SK-N-SH treated with all-trans-retinoic acid at 6 μM for 48 hours (cell line): ENCODE measurements around the gene TMEM135.

Experiments
- ATAC-seq: fragments of 200-7000 bp; cut with Tn5 transposase; 3 replicates; pipeline ENCODE4 v1.9.1; 2020; ENCODE audit warnings: mild to moderate bottlenecking, moderate library complexity
- ARNTL ChIP-seq: fragments of 450-650 bp; formaldehyde crosslinking; IDR thresholded peaks from 2 replicates; pipeline ENCODE4 v1.5.0; 2020; ENCODE audit warnings: low read depth, mild to moderate bottlenecking, moderate library complexity, borderline replicate concordance
- BACH2 ChIP-seq: fragments of 250-450 bp; sonication (Bioruptor Pico); IDR thresholded peaks from 2 replicates; pipeline ENCODE4 v1.9.0; 2021; ENCODE audit warnings: mild to moderate bottlenecking, borderline replicate concordance
- CREB5 ChIP-seq: fragments of 250-450 bp; sonication (Bioruptor Pico); IDR thresholded peaks from 2 replicates; pipeline ENCODE4 v1.5.1; 2020; ENCODE audit warnings: low read depth, mild to moderate bottlenecking, moderate library complexity
- CSDC2 ChIP-seq: fragments of 250-450 bp; sonication (Bioruptor Pico); IDR thresholded peaks from 2 replicates; pipeline ENCODE4 v1.5.0; 2020; ENCODE audit warnings: mild to moderate bottlenecking, moderate library complexity
- CSRNP3 ChIP-seq: fragments of 250-450 bp; sonication (Bioruptor Pico); IDR thresholded peaks from 2 replicates; pipeline ENCODE4 v1.5.1; 2021; ENCODE audit warnings: mild to moderate bottlenecking, moderate library complexity
- ESRRG ChIP-seq: fragments of 250-450 bp; sonication (Bioruptor Pico); IDR thresholded peaks from 2 replicates; pipeline ENCODE4 v1.6.1; 2021; ENCODE audit warnings: mild to moderate bottlenecking
- GLIS3 ChIP-seq: fragments of 250-450 bp; sonication (Bioruptor Pico); IDR thresholded peaks from 2 replicates; pipeline ENCODE4 v1.5.0; 2020; ENCODE audit warnings: mild to moderate bottlenecking, moderate library complexity
- ISL1 ChIP-seq: fragments of 250-450 bp; sonication (Bioruptor Pico); IDR thresholded peaks from 2 replicates; pipeline ENCODE4 v2.1.2; 2022; ENCODE audit warnings: mild to moderate bottlenecking, moderate library complexity
- OSR1 ChIP-seq: fragments of 250-450 bp; sonication (Bioruptor Pico); IDR thresholded peaks from 2 replicates; pipeline ENCODE4 v1.8.0; 2022; ENCODE audit warnings: moderate library complexity, mild to moderate bottlenecking, inconsistent platforms
- POU6F1 ChIP-seq: fragments of 250-450 bp; sonication (Bioruptor Pico); IDR thresholded peaks from 2 replicates; pipeline ENCODE4 v1.8.0; 2021; ENCODE audit warnings: low read depth, mild to moderate bottlenecking, moderate library complexity, borderline replicate concordance
- PPARA ChIP-seq: fragments of 250-450 bp; sonication (Bioruptor Pico); IDR thresholded peaks from 2 replicates; pipeline ENCODE4 v1.5.0; 2020; ENCODE audit warnings: mild to moderate bottlenecking, borderline replicate concordance
- RARB ChIP-seq: fragments of 250-450 bp; sonication (Bioruptor Pico); IDR thresholded peaks from 2 replicates; pipeline ENCODE4 v1.8.0; 2021; ENCODE audit warnings: mild to moderate bottlenecking, moderate library complexity
- SNAI2 ChIP-seq: fragments of 250-450 bp; sonication (Bioruptor Pico); IDR thresholded peaks from 2 replicates; pipeline ENCODE4 v1.5.0; 2020; ENCODE audit warnings: mild to moderate bottlenecking, moderate library complexity
- TOX ChIP-seq: fragments of 250-450 bp; sonication (Bioruptor Pico); IDR thresholded peaks from 2 replicates; pipeline ENCODE4 v1.8.0; 2021; ENCODE audit warnings: mild to moderate bottlenecking, moderate library complexity, borderline replicate concordance
- TSHZ2 ChIP-seq: fragments of 250-450 bp; sonication (Bioruptor Pico); IDR thresholded peaks from 2 replicates; pipeline ENCODE4 v1.5.0; 2020; ENCODE audit warnings: mild to moderate bottlenecking, moderate library complexity
- ZC3H10 ChIP-seq: fragments of 250-450 bp; sonication (Bioruptor Pico); IDR thresholded peaks from 2 replicates; pipeline ENCODE4 v1.5.1; 2021; ENCODE audit warnings: mild to moderate bottlenecking, moderate library complexity
- ZFP3 ChIP-seq: fragments of 250-450 bp; sonication (Bioruptor Pico); IDR thresholded peaks from 2 replicates; pipeline ENCODE4 v1.5.0; 2020; ENCODE audit warnings: mild to moderate bottlenecking, moderate library complexity
- ZFP30 ChIP-seq: fragments of 450-650 bp; formaldehyde crosslinking; IDR thresholded peaks from 2 replicates; pipeline ENCODE4 v1.5.0; 2022; ENCODE audit warnings: mild to moderate bottlenecking, moderate library complexity
- ZNF565 ChIP-seq: fragments of 450-650 bp; formaldehyde crosslinking; conservative IDR thresholded peaks from 2 replicates; pipeline ENCODE4 v1.5.0; 2020; ENCODE audit warnings: low read depth, mild to moderate bottlenecking, moderate library complexity
- ZNF8 ChIP-seq: fragments of 450-650 bp; formaldehyde crosslinking; IDR thresholded peaks from 2 replicates; pipeline ENCODE4 v1.5.0; 2020; ENCODE audit warnings: mild to moderate bottlenecking, moderate library complexity

TMEM135 gene

GRCh38 chr11:87015645-87016044 is 22.1 kb upstream of the TMEM135 start (continued):
- no peak for TF ChIP-seq TOX

GRCh38 chr11:87019613-87020271 is 18.0 kb upstream of the TMEM135 start:
- no peak for ATAC-seq
- no peak for TF ChIP-seq RARB (CRISPR knock-in tag)
- TF ChIP-seq GLIS3 (CRISPR knock-in tag), result no peak
- TF ChIP-seq, all 23 proteins: peak for 0

GRCh38 chr11:87020336-87020735 is 17.4 kb upstream of the TMEM135 start:
- no peak for TF ChIP-seq POU6F1 (CRISPR knock-in tag)
- no peak for TF ChIP-seq ZFP3
- TF ChIP-seq ESRRG (CRISPR knock-in tag), result no peak
- no peak for TF ChIP-seq CSRNP3 (CRISPR knock-in tag)
- no peak for TF ChIP-seq ZNF8
- TF ChIP-seq GLIS3 (CRISPR knock-in tag), result no peak
- no peak for TF ChIP-seq PPARA (CRISPR knock-in tag)
- TF ChIP-seq ARNTL (CRISPR knock-in tag), result no peak
- TF ChIP-seq TSHZ2 (CRISPR knock-in tag), result no peak
- TF ChIP-seq SNAI2 (CRISPR knock-in tag), result no peak
- no peak for TF ChIP-seq CSDC2 (CRISPR knock-in tag)
- TF ChIP-seq OSR1, result no peak
- no peak for TF ChIP-seq RARB (CRISPR knock-in tag)
- TF ChIP-seq, all 23 proteins: peak for 0
- ATAC-seq, result peak; percentile 40; the same call in 2 of the 3 replicates

- TF ChIP-seq BACH2 (CRISPR knock-in tag) (no peak), ZFP3 (no peak), RARB (CRISPR knock-in tag) (no peak), CSRNP3 (CRISPR knock-in tag) (no peak), ARNTL (CRISPR knock-in tag) (no peak)
These were observed 16.9 kb upstream of the TMEM135 start for GRCh38 chr11:87020764-87021365.

GRCh38 chr11:87022254-87022653 is 15.5 kb upstream of the TMEM135 start:
- no peak for ATAC-seq
- TF ChIP-seq SNAI2 (CRISPR knock-in tag) (no peak), ZC3H10 (CRISPR knock-in tag) (no peak), ZNF565 (CRISPR knock-in tag) (no peak), BACH2 (CRISPR knock-in tag) (no peak), ZFP30 (CRISPR knock-in tag) (no peak), POU6F1 (CRISPR knock-in tag) (no peak), CSRNP3 (CRISPR knock-in tag) (no peak), GLIS3 (CRISPR knock-in tag) (no peak), RARB (CRISPR knock-in tag) (no peak), PPARA (CRISPR knock-in tag) (no peak), ZFP3 (no peak), ESRRG (CRISPR knock-in tag) (no peak), ZNF8 (no peak), ISL1 (CRISPR knock-in tag) (no peak), CREB5 (CRISPR knock-in tag) (no peak)

More at GRCh38 chr11:87020764-87021365, 16.9 kb upstream of the TMEM135 start:
- peak; percentile 75 for ATAC-seq
